ENCODE results near the gene TMEM132E. TPM values are rescaled to one million over a fixed set of nuclear protein-coding genes. Genes with fewer than 3 reads are reported as not detected.

The TMEM132E gene
- total RNA-seq, 2 donors from 2014 or later, result 0.15 TPM; not detected in 1

GRCh38 chr17:34647511-34647910, 68.1 kb downstream of the TMEM132E start:
- no peak overlapping the region for H3K27ac ChIP-seq (ENCODE audit: low read depth, low read length)
- no peak for TF ChIP-seq CTCF (conservative IDR thresholded peaks at IDR 0.05)
- H3K4me1 ChIP-seq (ENCODE audit: control insufficient read depth, insufficient read depth, low read length), result peaks cover 9% of the 10 kb centered on the region
- Mint-ChIP-seq H3K4me1 (peaks cover 21% of the 10 kb centered on the region), H3K27me3 (ENCODE audit: insufficient read depth) (peaks cover 21% of the 10 kb centered on the region), H3K27ac (no peak overlapping the region), H3K4me3 (no peak overlapping the region), H3K9me3 (peaks cover 13% of the 10 kb centered on the region), H3K36me3 (ENCODE audit: low read depth) (no peaks in the 10 kb centered on the region)
- peaks cover 16% of the 10 kb centered on the region for H3K9me3 ChIP-seq (ENCODE audit: control insufficient read depth, low read length)
- no peaks in the 10 kb centered on the region for H3K36me3 ChIP-seq (ENCODE audit: control insufficient read depth, insufficient read depth, low read length)
- WGBS, 2 experiments (ENCODE audit: insufficient coverage in 1 of 2, insufficient read length in 1 of 2), result 96 to 100% methylated on average over 1 to 3 of the region's 3 CpGs
- DNase-seq, result no peak
- H3K27me3 ChIP-seq (ENCODE audit: control insufficient read depth, insufficient read depth, low read length, poor library complexity, severe bottlenecking), result peaks cover 11% of the 10 kb centered on the region
- H3K4me3 ChIP-seq (ENCODE audit: low read length), result no peak overlapping the region
- no peak overlapping the region for H3K9ac ChIP-seq (ENCODE audit: extremely low read depth, low read length, poor library complexity, severe bottlenecking)

- peaks cover 27% of the 10 kb centered on the region for H3K4me1 ChIP-seq (ENCODE audit: control insufficient read depth, insufficient read depth, low read length)
- no peaks in the 10 kb centered on the region for H3K36me3 Mint-ChIP-seq (ENCODE audit: low read depth)
- no peak for TF ChIP-seq CTCF (conservative IDR thresholded peaks at IDR 0.05)
- peaks cover 46% of the 10 kb centered on the region for H3K4me1 Mint-ChIP-seq
- H3K27me3 ChIP-seq (ENCODE audit: control insufficient read depth, insufficient read depth, low read length, poor library complexity, severe bottlenecking), result no peaks in the 10 kb centered on the region
- H3K9ac ChIP-seq (ENCODE audit: extremely low read depth, low read length, poor library complexity, severe bottlenecking), result no peak overlapping the region
- H3K4me3 Mint-ChIP-seq, result no peak overlapping the region
- peaks cover 16% of the 10 kb centered on the region for H3K9me3 ChIP-seq (ENCODE audit: control insufficient read depth, low read length)
- no peak overlapping the region for H3K27ac ChIP-seq (ENCODE audit: low read depth, low read length)
- 80% methylated on average over 5 of the region's 5 CpGs; no CpG with 5 or more reads in 1 of the 2 experiments for WGBS, 2 experiments (ENCODE audit: insufficient coverage in 1 of 2, insufficient read length in 1 of 2)
- peaks cover 13% of the 10 kb centered on the region for H3K9me3 Mint-ChIP-seq
- DNase-seq, result no peak
- H3K36me3 ChIP-seq (ENCODE audit: control insufficient read depth, insufficient read depth, low read length), result no peaks in the 10 kb centered on the region
- H3K4me3 ChIP-seq (ENCODE audit: low read length), result no peak overlapping the region
- H3K27me3 Mint-ChIP-seq (ENCODE audit: insufficient read depth), result peaks cover 4% of the 10 kb centered on the region
- H3K27ac Mint-ChIP-seq, result no peak overlapping the region
Measured at GRCh38 chr17:34650051-34650750, 70.8 kb downstream of the TMEM132E start.

GRCh38 chr17:34651402-34651811, 72.0 kb downstream of the TMEM132E start:
- no peak overlapping the region for H3K4me3 Mint-ChIP-seq
- DNase-seq, result no peak
- Histone ChIP-seq H3K4me3 (ENCODE audit: low read length) (no peak overlapping the region), H3K36me3 (ENCODE audit: control insufficient read depth, insufficient read depth, low read length) (no peaks in the 10 kb centered on the region), H3K9ac (ENCODE audit: extremely low read depth, low read length, poor library complexity, severe bottlenecking) (no peak overlapping the region), H3K27ac (ENCODE audit: low read depth, low read length) (no peak overlapping the region), H3K4me1 (ENCODE audit: control insufficient read depth, insufficient read depth, low read length) (peaks cover 29% of the 10 kb centered on the region), H3K27me3 (ENCODE audit: control insufficient read depth, insufficient read depth, low read length, poor library complexity, severe bottlenecking) (no peaks in the 10 kb centered on the region), H3K9me3 (ENCODE audit: control insufficient read depth, low read length) (peaks cover 16% of the 10 kb centered on the region)
- H3K9me3 Mint-ChIP-seq, result peaks cover 13% of the 10 kb centered on the region
- no peak overlapping the region for H3K27ac Mint-ChIP-seq
- no peak for TF ChIP-seq CTCF (conservative IDR thresholded peaks at IDR 0.05)
- H3K27me3 Mint-ChIP-seq (ENCODE audit: insufficient read depth), result peaks cover 1% of the 10 kb centered on the region
- WGBS, 2 experiments (ENCODE audit: insufficient coverage in 1 of 2, insufficient read length in 1 of 2), result 89 to 91% methylated on average over 5 to 13 of the region's 13 CpGs
- peaks cover 47% of the 10 kb centered on the region for H3K4me1 Mint-ChIP-seq
- H3K36me3 Mint-ChIP-seq (ENCODE audit: low read depth), result no peaks in the 10 kb centered on the region
